Measurements from ENCODE around the gene CRELD1.

CRELD1 gene

DNA sequence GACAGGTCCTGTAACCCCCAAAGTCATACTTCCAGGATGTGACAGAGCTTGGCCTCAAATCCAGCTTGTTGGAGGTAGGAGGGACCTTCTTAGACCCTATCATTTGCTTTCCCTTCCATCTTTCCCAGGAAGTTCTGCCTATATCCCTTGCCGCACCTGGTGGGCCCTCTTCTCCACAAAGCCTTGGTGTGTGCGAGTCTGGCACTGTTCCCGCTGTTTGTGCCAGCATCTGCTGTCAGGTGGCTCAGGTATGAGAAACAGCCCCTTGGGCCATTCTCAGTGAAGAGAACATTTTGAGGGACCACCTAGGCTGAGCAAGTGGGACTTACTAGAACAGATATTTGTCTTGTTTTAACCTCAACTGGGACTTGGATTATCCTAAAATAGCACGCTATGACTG lies 29.7 kb upstream of the CRELD1 start:
- no peak for DNase-seq (ENCODE audit: low read depth in 2 of 2)

DNA sequence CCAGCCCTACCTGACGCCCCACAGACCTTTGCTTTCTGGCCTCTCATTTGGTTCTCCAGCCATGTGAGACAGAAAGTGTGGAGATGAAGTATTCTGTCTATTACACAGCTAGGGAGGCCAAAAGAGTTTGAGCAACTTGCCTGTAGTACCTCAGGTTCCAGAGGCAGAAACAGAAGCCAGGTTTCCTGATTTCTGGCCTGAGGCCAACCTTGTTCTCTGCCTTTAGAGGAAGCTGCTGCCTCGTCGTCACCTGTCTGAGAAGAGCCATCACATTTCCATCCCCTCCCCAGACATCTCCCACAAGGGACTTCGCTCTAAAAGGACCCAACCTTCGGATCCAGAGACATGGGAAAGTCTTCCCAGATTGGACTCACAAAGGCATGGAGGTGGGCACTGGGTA lies 27.2 kb upstream of the CRELD1 start:
- DNase-seq (ENCODE audit: low read depth in 2 of 2): no peak

GRCh38 chr3:9908286-9908685 lies 25.3 kb upstream of the CRELD1 start:
- DNase-seq (ENCODE audit: low read depth in 2 of 2): no peak

- DNase-seq (ENCODE audit: low read depth in 2 of 2): no peak
Measured at GRCh38 chr3:9909221-9910013, 24.2 kb upstream of the CRELD1 start.

DNA sequence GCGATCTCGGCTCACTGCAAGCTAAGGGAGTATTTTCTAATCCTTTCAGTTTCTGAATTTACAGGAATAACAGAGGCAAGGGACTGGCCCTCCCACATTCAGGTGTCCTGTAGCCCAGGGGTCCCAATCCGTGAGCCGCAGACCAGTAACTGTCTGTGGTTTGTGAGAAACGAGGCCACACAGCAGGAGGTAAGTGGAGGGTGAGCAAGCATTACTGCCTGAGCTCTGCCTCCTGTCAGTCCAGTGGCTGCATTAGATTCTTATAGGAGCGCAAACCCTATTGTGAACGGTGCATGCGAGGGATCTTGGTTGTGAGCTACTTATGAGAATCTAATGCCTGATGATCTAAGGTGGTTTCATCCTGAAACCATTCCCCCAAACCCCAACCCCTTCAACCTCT lies 21.8 kb upstream of the CRELD1 start:
- no peak for DNase-seq (ENCODE audit: low read depth in 2 of 2)

DNA sequence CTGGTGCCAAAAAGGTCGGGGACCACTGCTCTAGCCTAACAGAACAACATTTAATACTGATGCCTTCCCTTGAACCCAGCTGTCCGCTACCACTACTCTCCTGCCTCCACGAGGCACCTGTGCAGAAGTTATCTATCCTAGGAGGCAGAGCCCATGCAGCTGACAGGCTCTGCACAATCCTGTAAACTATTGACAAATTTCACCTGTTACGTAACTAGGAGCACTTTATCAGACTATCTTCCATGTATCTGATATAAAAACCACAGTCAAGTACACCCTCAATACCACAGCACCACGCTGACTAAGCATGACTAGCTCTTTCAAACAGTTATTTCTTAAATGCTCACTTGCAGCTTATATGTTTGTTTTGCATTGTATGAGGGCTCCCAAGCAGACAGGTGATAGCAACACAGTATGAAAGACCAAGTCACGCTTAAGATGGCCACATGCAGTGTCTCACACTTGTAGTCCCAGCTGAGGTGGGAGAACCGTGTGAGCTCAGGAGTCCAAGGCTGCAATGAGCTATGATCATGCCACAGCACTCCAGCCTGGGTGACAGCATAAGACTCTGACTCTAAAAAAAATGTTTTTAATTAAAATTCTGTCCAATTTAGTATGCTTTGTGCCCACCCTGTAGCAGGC lies 21.2 kb upstream of the CRELD1 start:
- DNase-seq (ENCODE audit: low read depth in 2 of 2): no peak

DNA sequence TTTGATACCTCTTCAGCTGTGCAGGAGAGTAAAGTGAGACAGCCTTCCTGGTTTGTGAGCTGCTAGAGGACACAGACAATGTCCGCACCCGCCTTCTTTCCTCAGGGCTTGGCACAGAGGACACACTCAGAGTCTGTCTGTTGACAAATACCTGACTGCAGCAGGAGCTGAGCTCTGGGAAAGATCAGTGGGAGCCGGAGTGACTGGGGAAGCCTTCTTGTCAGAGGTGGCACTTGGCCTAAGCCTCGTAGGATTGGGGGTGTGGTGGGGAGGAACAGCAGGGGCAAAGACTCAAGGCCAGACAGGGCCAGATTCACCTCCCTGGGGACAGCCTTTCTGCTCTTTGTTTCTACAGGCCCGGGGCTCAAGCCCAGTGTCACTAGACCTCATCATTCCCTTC lies 20.0 kb upstream of the CRELD1 start:
- no peak for DNase-seq (ENCODE audit: low read depth in 2 of 2)

- no peak for DNase-seq (ENCODE audit: low read depth in 2 of 2)
Measured at GRCh38 chr3:9914011-9914410, 19.6 kb upstream of the CRELD1 start.

DNA sequence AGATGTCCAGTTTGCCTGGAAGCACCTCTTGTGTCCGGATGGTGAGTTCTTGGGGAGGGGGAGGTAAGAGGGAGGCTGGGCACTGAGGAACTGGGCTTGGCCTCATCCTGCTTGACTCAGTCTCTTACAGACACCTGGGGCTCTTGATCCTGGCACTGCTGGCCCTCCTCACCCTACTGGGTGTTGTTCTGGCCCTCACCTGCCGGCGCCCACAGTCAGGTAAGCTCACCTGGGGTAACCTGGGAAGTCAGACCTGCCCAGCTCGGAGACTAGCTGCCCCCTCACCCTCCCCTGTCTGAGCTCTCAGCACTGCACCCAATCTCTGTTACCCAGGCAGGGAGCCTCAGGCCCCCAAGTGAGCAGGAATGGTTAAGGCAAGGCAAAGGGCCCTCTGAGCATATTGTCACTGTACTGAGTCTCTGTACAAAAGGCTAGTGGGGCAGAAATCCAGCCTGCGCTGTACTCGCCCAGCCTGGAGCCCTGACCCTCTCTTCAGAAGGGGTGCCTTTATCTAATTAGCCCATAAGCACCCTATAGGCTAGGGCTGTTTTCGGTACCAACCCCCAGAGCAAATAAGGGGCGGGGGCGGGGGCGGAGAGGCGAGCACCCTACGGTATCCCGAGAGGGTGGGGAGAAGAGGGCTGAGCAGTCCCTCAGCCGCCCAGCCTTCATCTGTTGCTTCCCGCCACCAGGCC lies 18.9 kb upstream of the CRELD1 start:
- DNase-seq (ENCODE audit: low read depth in 2 of 2): peak in 1 of 2 donors; percentile 27

DNA sequence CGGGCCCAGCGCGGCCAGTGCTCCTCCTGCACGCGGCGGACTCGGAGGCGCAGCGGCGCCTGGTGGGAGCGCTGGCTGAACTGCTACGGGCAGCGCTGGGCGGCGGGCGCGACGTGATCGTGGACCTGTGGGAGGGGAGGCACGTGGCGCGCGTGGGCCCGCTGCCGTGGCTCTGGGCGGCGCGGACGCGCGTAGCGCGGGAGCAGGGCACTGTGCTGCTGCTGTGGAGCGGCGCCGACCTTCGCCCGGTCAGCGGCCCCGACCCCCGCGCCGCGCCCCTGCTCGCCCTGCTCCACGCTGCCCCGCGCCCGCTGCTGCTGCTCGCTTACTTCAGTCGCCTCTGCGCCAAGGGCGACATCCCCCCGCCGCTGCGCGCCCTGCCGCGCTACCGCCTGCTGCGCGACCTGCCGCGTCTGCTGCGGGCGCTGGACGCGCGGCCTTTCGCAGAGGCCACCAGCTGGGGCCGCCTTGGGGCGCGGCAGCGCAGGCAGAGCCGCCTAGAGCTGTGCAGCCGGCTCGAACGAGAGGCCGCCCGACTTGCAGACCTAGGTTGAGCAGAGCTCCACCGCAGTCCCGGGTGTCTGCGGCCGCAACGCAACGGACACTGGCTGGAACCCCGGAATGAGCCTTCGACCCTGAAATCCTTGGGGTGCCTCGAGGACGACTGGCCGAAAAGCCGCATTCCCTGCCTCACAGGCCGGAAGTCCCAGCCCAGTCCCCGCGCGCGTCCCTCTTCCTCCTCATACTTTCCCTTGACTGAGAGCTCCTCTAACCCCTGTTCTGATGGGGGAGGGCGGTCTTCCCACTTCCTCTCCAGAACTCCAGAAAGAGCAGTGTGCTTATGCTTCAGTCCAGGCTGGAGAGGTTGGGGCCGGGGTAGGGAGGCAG lies 18.1 kb upstream of the CRELD1 start:
- no peak for DNase-seq (ENCODE audit: low read depth in 2 of 2)

- DNase-seq (ENCODE audit: low read depth in 2 of 2): no peak
Measured at GRCh38 chr3:9916346-9916733, 17.3 kb upstream of the CRELD1 start.

GRCh38 chr3:9916734-9917680 lies 16.6 kb upstream of the CRELD1 start, which contains the start of gene IL17RC:
IL17RC (plus strand) TSS chr3:9917098; CDS start chr3:9917316, 218 bp downstream.
- DNase-seq (ENCODE audit: low read depth in 2 of 2): peak; percentile 19 to 40

GRCh38 chr3:9917820-9918219 lies 15.8 kb upstream of the CRELD1 start:
- no peak for DNase-seq (ENCODE audit: low read depth in 2 of 2)

DNA sequence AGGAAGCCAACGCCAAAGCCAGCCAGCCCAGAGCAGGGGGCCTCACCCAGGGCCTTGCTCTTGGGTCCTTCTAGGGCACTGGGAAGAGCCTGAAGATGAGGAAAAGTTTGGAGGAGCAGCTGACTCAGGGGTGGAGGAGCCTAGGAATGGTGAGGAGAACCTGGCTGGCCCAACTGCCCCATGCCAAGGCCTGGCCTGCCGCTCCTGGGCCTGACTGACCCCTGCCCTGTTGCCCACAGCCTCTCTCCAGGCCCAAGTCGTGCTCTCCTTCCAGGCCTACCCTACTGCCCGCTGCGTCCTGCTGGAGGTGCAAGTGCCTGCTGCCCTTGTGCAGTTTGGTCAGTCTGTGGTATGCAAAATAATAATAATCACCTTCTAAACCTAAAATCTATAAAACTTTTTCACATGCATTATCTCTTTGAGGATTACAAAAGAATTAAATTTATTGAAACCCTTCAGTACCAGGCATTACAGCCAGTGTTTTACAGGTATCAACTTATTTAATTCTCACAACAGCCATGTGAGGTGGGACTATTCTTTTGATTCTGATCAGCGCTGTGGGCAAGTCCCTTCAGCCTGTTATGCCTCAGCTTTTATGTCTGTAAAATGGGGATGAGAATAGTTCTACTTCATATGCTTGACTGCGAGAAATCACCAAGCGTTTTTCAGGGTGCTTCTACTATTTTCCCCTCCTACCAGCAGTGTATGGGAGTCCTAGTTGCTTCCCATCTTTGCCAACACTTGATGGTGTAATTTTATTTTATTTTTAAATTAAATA lies 15.2 kb upstream of the CRELD1 start:
- DNase-seq (ENCODE audit: low read depth in 2 of 2): no peak

DNA sequence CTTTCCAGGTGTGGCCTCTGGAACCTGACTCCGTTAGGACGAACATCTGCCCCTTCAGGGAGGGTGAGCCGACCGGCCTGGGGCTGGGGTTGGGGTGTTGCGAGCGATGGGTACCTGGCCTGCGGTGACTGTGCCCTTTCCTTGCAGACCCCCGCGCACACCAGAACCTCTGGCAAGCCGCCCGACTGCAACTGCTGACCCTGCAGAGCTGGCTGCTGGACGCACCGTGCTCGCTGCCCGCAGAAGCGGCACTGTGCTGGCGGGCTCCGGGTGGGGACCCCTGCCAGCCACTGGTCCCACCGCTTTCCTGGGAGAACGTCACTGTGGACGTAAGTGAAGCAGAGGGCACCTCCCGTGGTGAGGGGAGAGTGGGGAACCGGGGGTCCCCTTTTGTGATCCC lies 5.5 kb upstream of the CRELD1 start:
- no peak for DNase-seq (ENCODE audit: low read depth in 2 of 2)

GRCh38 chr3:9930804-9931418 lies 2.7 kb upstream of the CRELD1 start:
- DNase-seq (ENCODE audit: low read depth in 2 of 2): no peak

DNA sequence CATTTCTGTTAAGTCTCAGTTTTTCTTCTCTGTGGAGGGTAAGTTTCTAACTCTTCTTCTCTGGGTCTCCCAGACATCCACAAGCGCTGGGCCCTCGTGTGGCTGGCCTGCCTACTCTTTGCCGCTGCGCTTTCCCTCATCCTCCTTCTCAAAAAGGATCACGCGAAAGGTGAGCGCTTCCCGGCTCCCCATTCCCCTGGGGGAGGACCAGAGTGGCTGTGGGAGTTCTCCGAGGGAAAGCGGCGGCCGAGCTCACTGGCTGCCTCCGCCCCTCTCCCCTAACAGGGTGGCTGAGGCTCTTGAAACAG lies 1.1 kb upstream of the CRELD1 start:
- DNase-seq (ENCODE audit: low read depth in 2 of 2): no peak

DNA sequence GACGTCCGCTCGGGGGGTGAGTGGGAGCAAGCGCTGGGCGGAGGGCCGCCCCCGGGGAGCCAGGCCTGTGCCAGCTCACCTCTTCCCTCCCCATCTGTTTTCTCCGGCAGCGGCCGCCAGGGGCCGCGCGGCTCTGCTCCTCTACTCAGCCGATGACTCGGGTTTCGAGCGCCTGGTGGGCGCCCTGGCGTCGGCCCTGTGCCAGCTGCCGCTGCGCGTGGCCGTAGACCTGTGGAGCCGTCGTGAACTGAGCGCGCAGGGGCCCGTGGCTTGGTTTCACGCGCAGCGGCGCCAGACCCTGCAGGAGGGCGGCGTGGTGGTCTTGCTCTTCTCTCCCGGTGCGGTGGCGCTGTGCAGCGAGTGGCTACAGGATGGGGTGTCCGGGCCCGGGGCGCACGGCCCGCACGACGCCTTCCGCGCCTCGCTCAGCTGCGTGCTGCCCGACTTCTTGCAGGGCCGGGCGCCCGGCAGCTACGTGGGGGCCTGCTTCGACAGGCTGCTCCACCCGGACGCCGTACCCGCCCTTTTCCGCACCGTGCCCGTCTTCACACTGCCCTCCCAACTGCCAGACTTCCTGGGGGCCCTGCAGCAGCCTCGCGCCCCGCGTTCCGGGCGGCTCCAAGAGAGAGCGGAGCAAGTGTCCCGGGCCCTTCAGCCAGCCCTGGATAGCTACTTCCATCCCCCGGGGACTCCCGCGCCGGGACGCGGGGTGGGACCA lies 632 bp upstream of the CRELD1 start:
- peak; percentile 82 for DNase-seq (ENCODE audit: low read depth in 2 of 2)

DNA sequence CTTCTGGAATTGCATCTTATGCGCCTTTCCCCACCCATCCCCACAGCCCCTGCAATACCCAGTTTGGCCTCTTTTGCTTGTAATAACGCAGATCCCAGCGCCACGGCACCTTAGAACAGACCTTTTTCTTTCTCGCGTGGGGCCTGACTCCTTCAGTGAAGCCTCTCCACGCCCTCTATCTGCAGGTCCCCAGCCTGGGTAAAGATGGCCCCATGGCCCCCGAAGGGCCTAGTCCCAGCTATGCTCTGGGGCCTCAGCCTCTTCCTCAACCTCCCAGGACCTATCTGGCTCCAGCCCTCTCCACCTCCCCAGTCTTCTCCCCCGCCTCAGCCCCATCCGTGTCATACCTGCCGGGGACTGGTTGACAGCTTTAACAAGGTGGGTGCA lies 594 bp downstream of the CRELD1 start:
- DNase-seq (ENCODE audit: low read depth in 2 of 2): no peak
